ENCODE measurements around the gene RNMT.

RNMT gene

DNA sequence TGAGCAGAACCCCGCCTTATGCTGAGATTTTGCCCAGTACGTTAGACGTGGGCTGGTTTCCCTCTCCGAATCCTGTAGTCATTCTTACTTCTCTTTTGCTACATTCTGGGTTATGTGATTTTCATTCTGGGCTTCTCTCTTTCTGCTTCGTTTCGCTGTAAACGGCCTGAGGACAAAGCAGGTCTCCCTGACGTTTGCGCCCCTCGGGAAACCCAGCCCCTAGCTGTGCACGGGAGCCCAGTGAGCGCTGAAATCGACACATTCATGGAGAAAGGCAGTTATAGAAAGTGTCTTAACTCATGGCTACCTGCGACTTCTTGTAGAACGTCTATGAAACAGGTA, 74.8 kb downstream of the RNMT start:
- H3K27ac ChIP-seq = no peak overlapping the region
- TF ChIP-seq, protein P1, sequence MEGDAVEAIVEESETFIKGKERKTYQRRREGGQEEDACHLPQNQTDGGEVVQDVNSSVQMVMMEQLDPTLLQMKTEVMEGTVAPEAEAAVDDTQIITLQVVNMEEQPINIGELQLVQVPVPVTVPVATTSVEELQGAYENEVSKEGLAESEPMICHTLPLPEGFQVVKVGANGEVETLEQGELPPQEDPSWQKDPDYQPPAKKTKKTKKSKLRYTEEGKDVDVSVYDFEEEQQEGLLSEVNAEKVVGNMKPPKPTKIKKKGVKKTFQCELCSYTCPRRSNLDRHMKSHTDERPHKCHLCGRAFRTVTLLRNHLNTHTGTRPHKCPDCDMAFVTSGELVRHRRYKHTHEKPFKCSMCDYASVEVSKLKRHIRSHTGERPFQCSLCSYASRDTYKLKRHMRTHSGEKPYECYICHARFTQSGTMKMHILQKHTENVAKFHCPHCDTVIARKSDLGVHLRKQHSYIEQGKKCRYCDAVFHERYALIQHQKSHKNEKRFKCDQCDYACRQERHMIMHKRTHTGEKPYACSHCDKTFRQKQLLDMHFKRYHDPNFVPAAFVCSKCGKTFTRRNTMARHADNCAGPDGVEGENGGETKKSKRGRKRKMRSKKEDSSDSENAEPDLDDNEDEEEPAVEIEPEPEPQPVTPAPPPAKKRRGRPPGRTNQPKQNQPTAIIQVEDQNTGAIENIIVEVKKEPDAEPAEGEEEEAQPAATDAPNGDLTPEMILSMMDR (IDR thresholded peaks at IDR 0.05) = peak; percentile 46
- TF ChIP-seq ZFX (IDR thresholded peaks at IDR 0.05; ENCODE audit: borderline replicate concordance) = no peak

DNA sequence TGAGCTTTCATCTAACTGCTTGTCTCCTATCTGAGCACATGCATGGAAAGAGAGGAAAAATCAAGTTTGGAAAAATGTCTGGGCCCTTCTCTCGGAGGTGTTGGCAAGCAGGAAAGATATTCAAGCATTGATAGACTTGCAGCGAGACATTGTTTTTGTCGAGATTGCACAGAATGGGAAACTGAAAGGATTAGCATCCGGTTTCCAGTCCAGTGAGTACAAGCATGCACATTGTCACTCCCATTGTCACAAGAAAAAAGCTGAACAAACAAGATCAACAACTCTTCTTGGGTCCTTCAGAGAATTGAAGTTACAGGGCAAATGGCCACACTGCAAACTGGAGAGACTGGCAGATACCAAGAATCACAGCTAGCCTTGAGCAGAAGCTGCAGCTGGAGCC, 77.8 kb downstream of the RNMT start:
- H3K27ac ChIP-seq = no peak overlapping the region
- TF ChIP-seq, protein P1 (IDR thresholded peaks at IDR 0.05) = no peak
- TF ChIP-seq ZFX (IDR thresholded peaks at IDR 0.05; ENCODE audit: borderline replicate concordance) = no peak

- no peak overlapping the region for H3K27ac ChIP-seq
These were observed 82.0 kb downstream of the RNMT start for GRCh38 chr18:13808294-13809042.

GRCh38 chr18:13809043-13809430, 82.6 kb downstream of the RNMT start:
- H3K27ac ChIP-seq = no peak overlapping the region
- TF ChIP-seq ZFX (IDR thresholded peaks at IDR 0.05; ENCODE audit: borderline replicate concordance) = no peak
- TF ChIP-seq, protein P1 (IDR thresholded peaks at IDR 0.05) = no peak

More at GRCh38 chr18:13808294-13809042, 82.0 kb downstream of the RNMT start:
- TF ChIP-seq, protein P1 (IDR thresholded peaks at IDR 0.05) = no peak
- no peak for TF ChIP-seq ZFX (IDR thresholded peaks at IDR 0.05; ENCODE audit: borderline replicate concordance)

GRCh38 chr18:13809531-13810255, 83.2 kb downstream of the RNMT start:
- TF ChIP-seq, protein P1 (IDR thresholded peaks at IDR 0.05) = no peak
- TF ChIP-seq ZFX (IDR thresholded peaks at IDR 0.05; ENCODE audit: borderline replicate concordance) = no peak
- H3K27ac ChIP-seq = no peak overlapping the region

DNA sequence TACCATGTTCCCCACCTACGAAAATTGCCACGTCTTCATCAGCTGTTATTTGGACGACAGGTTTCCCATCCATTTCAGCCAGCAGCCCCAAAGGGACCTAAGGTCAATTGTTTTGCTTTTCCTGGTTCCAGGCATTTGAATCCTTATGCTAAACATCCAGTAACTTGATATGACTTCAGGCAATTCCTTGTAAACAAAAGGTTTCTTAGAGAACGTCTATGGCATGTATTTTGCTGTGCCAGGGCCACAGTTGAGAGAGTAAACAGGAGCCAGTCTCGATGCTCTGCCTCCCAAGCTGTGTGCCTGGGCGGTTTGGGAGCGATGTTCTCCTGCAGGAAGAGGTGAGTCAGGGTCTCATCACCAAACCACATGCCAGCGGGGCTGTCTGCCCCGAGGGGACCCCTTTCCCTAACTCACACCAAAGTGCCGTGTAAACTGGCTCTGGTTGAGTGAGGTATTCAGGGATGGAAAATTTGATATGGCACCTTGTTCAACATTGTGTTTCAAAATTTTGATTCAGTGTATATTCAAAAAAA, 84.5 kb downstream of the RNMT start:
- no peak overlapping the region for H3K27ac ChIP-seq
- TF ChIP-seq ZFX (IDR thresholded peaks at IDR 0.05; ENCODE audit: borderline replicate concordance) = no peak
- TF ChIP-seq, protein P1 (IDR thresholded peaks at IDR 0.05) = no peak

- TF ChIP-seq ZFX (IDR thresholded peaks at IDR 0.05; ENCODE audit: borderline replicate concordance) = no peak
- TF ChIP-seq, protein P1 (IDR thresholded peaks at IDR 0.05) = peak; percentile 31
- H3K27ac ChIP-seq = no peak overlapping the region
These were observed 85.5 kb downstream of the RNMT start for GRCh38 chr18:13811993-13812392.

All from 22Rv1 (cell line).